ENCODE measurements around the gene OMA1.

- TF ChIP-seq POLR2AphosphoS5 (IDR thresholded peaks at IDR 0.05; ENCODE audit: low read depth, low read length): no peak
- no peak for TF ChIP-seq POLR2A (IDR thresholded peaks at IDR 0.05; ENCODE audit: low read depth, low read length)
Measured at GRCh38 chr1:58440696-58441095, 105.8 kb downstream of the OMA1 start.
